Measurements from ENCODE around the gene FAM20C. TPM values are rescaled to one million over a fixed set of nuclear protein-coding genes. Genes with fewer than 3 reads are reported as not detected.

FAM20C gene
- total and polyA plus RNA-seq, 2 of the 8 experiments (the other 6 are each of a cell fraction or from before 2014, with no cell fraction given) = 9.5 to 34.8 TPM

DNA sequence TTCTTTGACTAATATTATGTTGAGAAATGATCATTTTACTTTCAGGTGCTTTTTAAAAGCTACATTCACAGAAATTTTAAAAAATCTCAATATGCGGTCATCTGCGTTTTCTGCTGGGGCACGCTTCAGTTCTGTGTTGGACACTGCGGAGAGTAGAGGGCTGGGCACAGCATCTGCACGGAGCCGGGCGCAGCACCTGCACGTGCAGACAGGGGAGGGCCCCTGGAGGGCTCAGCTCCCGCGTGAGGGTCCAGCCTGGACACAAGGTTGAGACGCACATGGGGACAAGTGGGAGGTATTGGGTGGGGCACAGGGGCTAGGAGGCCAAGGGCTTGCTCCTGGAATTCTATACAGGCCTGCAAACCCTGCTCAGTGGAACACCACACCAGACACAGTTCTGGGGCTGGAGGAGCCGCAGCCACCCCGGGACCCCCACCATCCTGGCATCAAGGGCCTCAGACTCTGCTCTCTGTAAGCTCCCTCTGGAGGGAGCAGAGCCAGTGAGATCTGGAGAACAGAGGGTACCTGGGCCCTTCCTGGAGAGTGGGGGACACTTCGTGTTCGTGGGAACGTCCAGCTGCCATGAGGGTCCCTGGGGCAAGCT, 20.4 kb upstream of the FAM20C start:
- Histone ChIP-seq H3K4me2 (ENCODE audit: insufficient read depth in 1 of 2, low read depth in 2 of 2, low read length in 2 of 2) (no peak overlapping the region), H3K4me1 (replicated peaks in 1 of 4; ENCODE audit: control insufficient read depth in 3 of 4, insufficient read depth in 4 of 4, low read length in 3 of 4) (no peaks in the 10 kb centered on the region), H2BK120ac (replicated peaks; ENCODE audit: low read depth, low read length) (no peak overlapping the region), H2AFZ (ENCODE audit: low read length) (no peak overlapping the region), H2AK5ac (ENCODE audit: low read depth, low read length) (no peak overlapping the region), H3K27me3 (replicated peaks in 1 of 4; ENCODE audit: control insufficient read depth in 3 of 4, extremely low read depth in 1 of 4, insufficient read depth in 3 of 4, low read length in 3 of 4) (no peaks in the 10 kb centered on the region; a peak in 1 of 7 replicates), H3K9ac (replicated peaks in 1 of 4; ENCODE audit: extremely low read depth in 1 of 4, low read depth in 3 of 4, low read length in 3 of 4) (no peak overlapping the region), H3K4me3 (ENCODE audit: extremely low read depth in 1 of 4, insufficient read depth in 2 of 4, low read depth in 3 of 4, low read length in 4 of 4) (no peak overlapping the region), H3K36me3 (ENCODE audit: control insufficient read depth in 2 of 4, insufficient read depth in 4 of 4, low read length in 3 of 4) (no peaks in the 10 kb centered on the region), H3K9me3 (ENCODE audit: insufficient read depth in 2 of 2, low read depth in 1 of 2, low read length in 1 of 2) (no peaks in the 10 kb centered on the region; a peak in 1 of 4 replicates), H3K79me2 (ENCODE audit: control insufficient read depth in 1 of 2, insufficient read depth in 2 of 2, low read length in 2 of 2) (no peaks in the 10 kb centered on the region), H4K5ac (ENCODE audit: insufficient read length, low read depth, low read length) (no peak overlapping the region), H3K56ac (replicated peaks; ENCODE audit: insufficient read length, low read depth, low read length) (no peak overlapping the region), H2BK5ac (ENCODE audit: low read depth, low read length) (no peak overlapping the region), H3K4ac (replicated peaks; ENCODE audit: insufficient read length, low read depth, low read length) (no peak overlapping the region), H2BK12ac (ENCODE audit: low read depth, low read length) (no peak overlapping the region), H3K18ac (ENCODE audit: extremely low read depth, low read length) (no peak overlapping the region; the same call in 1 of the 2 replicates), H3K14ac (ENCODE audit: insufficient read length) (no peak overlapping the region), H3K79me1 (ENCODE audit: low read depth, low read length) (no peaks in the 10 kb centered on the region), H4K91ac (replicated peaks; ENCODE audit: insufficient read length, low read length) (no peak overlapping the region), H4K20me1 (replicated peaks in 1 of 2; ENCODE audit: control insufficient read depth in 1 of 2, insufficient read depth in 2 of 2, low read length in 2 of 2) (peaks cover 0 to 2% of the 10 kb centered on the region in 2 experiments), H2BK20ac (ENCODE audit: low read length) (no peak overlapping the region), H3K23me2 (ENCODE audit: low read depth, low read length) (no peaks in the 10 kb centered on the region), H2BK15ac (ENCODE audit: low read length) (no peak overlapping the region), H3K23ac (ENCODE audit: insufficient read length) (no peak overlapping the region), H3K27ac (ENCODE audit: low read depth, low read length) (no peak overlapping the region), H4K8ac (ENCODE audit: extremely low read depth, insufficient read depth, low read length) (peak overlapping the region; percentile 62; the same call in 1 of the 2 replicates)
- FAIRE-seq = no peak
- ChIA-PET CTCF (ENCODE audit: partially characterized antibody) (interaction anchor here (0.5 to 3.3 kb wide), 12 partner anchors 8 to 948 kb away, joined by 3 to 14 read pairs (median 5); no protein-coding TSS in a partner anchor), POLR2A (ENCODE audit: partially characterized antibody) (no interaction called here)
- DNase-seq (ENCODE audit: low read depth in 1 of 2, low spot score in 2 of 2) = no peak
- 93% methylated on average over 16 of the region's 16 CpGs; no CpG with 5 or more reads in 1 of the 2 experiments for WGBS, 2 experiments (ENCODE audit: extremely low coverage in 1 of 2, insufficient coverage in 1 of 2, insufficient read length in 1 of 2, insufficient replicate concordance in 2 of 2, low coverage in 1 of 2, low lambda C conversion rate in 2 of 2, missing lambda C conversion rate in 1 of 2)
- TF ChIP-seq CHD1 (IDR thresholded peaks at IDR 0.05; ENCODE audit: low read depth, low read length) = no peak
- no peak for TF ChIP-seq CBX8 (IDR thresholded peaks at IDR 0.05; ENCODE audit: borderline replicate concordance, low read depth, low read length)
- no peak for TF ChIP-seq NRF1 (IDR thresholded peaks at IDR 0.05; ENCODE audit: low read depth, low read length)
- TF ChIP-seq TAF7 (optimal IDR thresholded peaks at IDR 0.05; ENCODE audit: borderline replicate concordance, low read depth, low read length) = no peak
- TF ChIP-seq SP1 (IDR thresholded peaks at IDR 0.05; ENCODE audit: low read depth, low read length) = no peak
- no peak for TF ChIP-seq TBP (IDR thresholded peaks at IDR 0.05; ENCODE audit: low read depth, low read length)
- no peak for TF ChIP-seq SP2 (IDR thresholded peaks at IDR 0.05; ENCODE audit: low read length)
- TF ChIP-seq CREB1 (IDR thresholded peaks at IDR 0.05) = no peak
- no peak for TF ChIP-seq CEBPB (IDR thresholded peaks at IDR 0.05; ENCODE audit: low read depth, low read length)
- TF ChIP-seq SAP30 (IDR thresholded peaks at IDR 0.05; ENCODE audit: insufficient read depth, insufficient replicate concordance, low read length) = no peak
- TF ChIP-seq, protein P1, sequence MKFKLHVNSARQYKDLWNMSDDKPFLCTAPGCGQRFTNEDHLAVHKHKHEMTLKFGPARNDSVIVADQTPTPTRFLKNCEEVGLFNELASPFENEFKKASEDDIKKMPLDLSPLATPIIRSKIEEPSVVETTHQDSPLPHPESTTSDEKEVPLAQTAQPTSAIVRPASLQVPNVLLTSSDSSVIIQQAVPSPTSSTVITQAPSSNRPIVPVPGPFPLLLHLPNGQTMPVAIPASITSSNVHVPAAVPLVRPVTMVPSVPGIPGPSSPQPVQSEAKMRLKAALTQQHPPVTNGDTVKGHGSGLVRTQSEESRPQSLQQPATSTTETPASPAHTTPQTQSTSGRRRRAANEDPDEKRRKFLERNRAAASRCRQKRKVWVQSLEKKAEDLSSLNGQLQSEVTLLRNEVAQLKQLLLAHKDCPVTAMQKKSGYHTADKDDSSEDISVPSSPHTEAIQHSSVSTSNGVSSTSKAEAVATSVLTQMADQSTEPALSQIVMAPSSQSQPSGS (IDR thresholded peaks at IDR 0.05; ENCODE audit: low read length) = no peak
